Neural cell (in vitro differentiated cells): ENCODE data around the gene SEC23A. TPM values are rescaled to one million over a fixed set of nuclear protein-coding genes. Genes with fewer than 3 reads are reported as not detected.

Source experiments
- H2AFZ ChIP-seq: fragments of 200-600, 300-800 bp; sonication (generic), shearing (Covaris generic); 2 replicates; pipeline ENCODE4 v1.6.0; 2014; ENCODE audit warnings: low read depth, mild to moderate bottlenecking, antibody characterized with exemption, low read length, moderate library complexity
- H3F3A ChIP-seq: fragments of 200-600 bp; shearing (Covaris generic); 2 replicates; pipeline ENCODE4 v1.6.1; 2016; ENCODE audit warnings: mild to moderate bottlenecking, moderate library complexity, mixed read lengths, antibody characterized with exemption, low read length; ENCODE audit not compliant: insufficient read depth, poor library complexity, severe bottlenecking
- H3K27ac ChIP-seq: fragments of 200-600, 300-800 bp; sonication (generic), shearing (Covaris generic); 2 replicates; pipeline ENCODE4 v1.5.1; 2014; ENCODE audit warnings: mild to moderate bottlenecking, low read length, moderate library complexity
- H3K27me3 ChIP-seq: fragments of 300-800, 200-600 bp; sonication (generic), shearing (Covaris generic); 2 replicates; pipeline ENCODE4 v1.6.0; 2014; ENCODE audit warnings: mild to moderate bottlenecking, low read depth, low read length, moderate library complexity; ENCODE audit not compliant: insufficient read depth
- H3K36me3 ChIP-seq: fragments of 300-800, 200-600 bp; sonication (generic), shearing (Covaris generic); 2 replicates; pipeline ENCODE4 v1.5.1; 2014; ENCODE audit warnings: mild to moderate bottlenecking, antibody characterized with exemption, low read length, moderate library complexity; ENCODE audit not compliant: insufficient read depth
- H3K4me2 ChIP-seq: fragments of 300-800, 200-600 bp; sonication (generic), shearing (Covaris generic); 2 replicates; pipeline ENCODE4 v1.6.0; 2014; ENCODE audit warnings: mild to moderate bottlenecking, low read length
- H3K4me3 ChIP-seq: fragments of 300-800, 200-600 bp; sonication (generic), shearing (Covaris generic); 2 replicates; pipeline ENCODE4 v1.5.1; 2014; ENCODE audit warnings: mild to moderate bottlenecking, low read length, moderate library complexity
- H3K79me2 ChIP-seq: fragments of 200-600 bp; shearing (Covaris generic); replicated peaks from 2 replicates; pipeline ENCODE4 v1.6.0; 2014; ENCODE audit warnings: mild to moderate bottlenecking, low read length, moderate library complexity; ENCODE audit not compliant: insufficient read depth
- H3K9ac ChIP-seq: fragments of 300-800, 200-600 bp; sonication (generic), shearing (Covaris generic); 2 replicates; pipeline ENCODE4 v1.6.1; 2016; ENCODE audit warnings: mild to moderate bottlenecking, low read length, mixed read lengths
- H3K9me2 ChIP-seq: fragments of 200-600 bp; shearing (Covaris generic); 2 replicates; pipeline ENCODE4 v1.6.1; 2016; ENCODE audit warnings: mild to moderate bottlenecking, low read length, mixed read lengths; ENCODE audit not compliant: insufficient read depth
- H3K9me3 ChIP-seq: fragments of 200-600, 300-800 bp; sonication (generic), shearing (Covaris generic); 2 replicates; pipeline ENCODE4 v1.6.1; 2016; ENCODE audit warnings: mild to moderate bottlenecking, mixed run types, low read length, moderate library complexity, mixed read lengths
- H4K20me1 ChIP-seq: fragments of 200-600 bp; shearing (Covaris generic); 2 replicates; pipeline ENCODE4 v1.6.1; 2016; ENCODE audit warnings: mild to moderate bottlenecking, mixed run types; ENCODE audit not compliant: insufficient read depth
- EP300 ChIP-seq: fragments of 450-650 bp; conservative IDR thresholded peaks from 2 replicates; pipeline ENCODE4 v1.6.1; 2014; ENCODE audit warnings: antibody characterized with exemption, mild to moderate bottlenecking, moderate library complexity; ENCODE audit not compliant: poor library complexity, severe bottlenecking
- EZH2 ChIP-seq: fragments of 200-600, 300-800 bp; shearing (Covaris generic), sonication (generic); IDR thresholded peaks from 2 replicates; pipeline ENCODE4 v1.6.1; 2014; ENCODE audit warnings: antibody characterized with exemption, low read length, borderline replicate concordance, mild to moderate bottlenecking; ENCODE audit not compliant: insufficient read depth, poor library complexity, severe bottlenecking
- MXI1 ChIP-seq: fragments of 450-650 bp; conservative IDR thresholded peaks from 2 replicates; pipeline ENCODE4 v1.6.1; 2014; ENCODE audit warnings: antibody characterized with exemption, mild to moderate bottlenecking; ENCODE audit not compliant: poor library complexity, severe bottlenecking
- POLR2AphosphoS5 ChIP-seq: IDR thresholded peaks from 2 replicates; pipeline ENCODE4 v1.6.1; 2012
- RAD21 ChIP-seq: fragments of 450-650 bp; conservative IDR thresholded peaks from 2 replicates; pipeline ENCODE4 v1.6.1; 2014; ENCODE audit warnings: antibody characterized with exemption, mild to moderate bottlenecking, moderate library complexity
- SMC3 ChIP-seq: fragments of 450-650 bp; conservative IDR thresholded peaks from 2 replicates; pipeline ENCODE4 v1.6.1; 2014; ENCODE audit warnings: antibody characterized with exemption, mild to moderate bottlenecking, moderate library complexity; ENCODE audit not compliant: poor library complexity
- TAF1 ChIP-seq: IDR thresholded peaks from 2 replicates; pipeline ENCODE4 v1.6.1; 2012; ENCODE audit warnings: low read depth
- polyA plus RNA-seq: library from polyadenylated mRNA; depleted of rRNA; stranded (reverse); fragments of >200 nt; gene quantifications from 2 replicates; pipeline ENCODE4 v1.2.3, GENCODE V29; 2014
- TF ChIP-seq, protein P1 (sequence below): IDR thresholded peaks from 2 replicates; pipeline ENCODE4 v1.6.1; 2012; ENCODE audit warnings: borderline replicate concordance
- TF ChIP-seq, protein P2 (sequence below): fragments of 450-650 bp; IDR thresholded peaks from 2 replicates; pipeline ENCODE4 v1.5.1; 2014; ENCODE audit warnings: antibody characterized with exemption, mild to moderate bottlenecking, moderate library complexity; ENCODE audit not compliant: poor library complexity, severe bottlenecking

The SEC23A gene
- polyA plus RNA-seq, 1 donor from 2014 or later: 107 TPM

DNA sequence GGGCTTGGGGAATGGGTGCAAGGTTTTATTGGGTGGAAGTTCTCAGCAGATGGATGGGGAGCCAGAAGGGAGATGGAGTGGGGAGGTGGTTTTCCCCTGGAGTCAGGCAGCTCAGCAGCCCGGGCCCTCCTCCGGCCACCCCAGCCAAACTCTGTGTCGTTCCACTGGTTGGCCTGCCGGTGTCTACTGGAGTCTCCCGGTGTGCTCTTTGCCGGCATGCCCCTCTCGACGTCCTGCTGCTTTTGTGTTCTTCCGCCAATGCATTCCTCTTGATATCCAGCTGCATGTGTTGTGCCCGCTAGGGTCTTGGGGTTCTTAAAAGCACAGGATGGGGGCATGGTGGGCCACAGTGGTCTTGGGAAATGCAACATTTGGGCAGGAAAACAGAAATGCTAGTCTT, 72.8 kb downstream of the SEC23A start:
- Histone ChIP-seq H3K36me3 (peaks cover 10% of the 10 kb centered on the region), H3F3A (no peaks in the 10 kb centered on the region), H3K27me3 (no peaks in the 10 kb centered on the region), H3K4me3 (no peak overlapping the region), H3K27ac (no peak overlapping the region), H3K9me2 (no peaks in the 10 kb centered on the region), H4K20me1 (no peaks in the 10 kb centered on the region), H3K9me3 (no peaks in the 10 kb centered on the region), H3K79me2 (no peaks in the 10 kb centered on the region), H3K4me2 (no peak overlapping the region), H2AFZ (no peak overlapping the region), H3K9ac (no peak overlapping the region)
- TF ChIP-seq SMC3: no peak
- no peak for TF ChIP-seq EZH2
- TF ChIP-seq, protein P1, sequence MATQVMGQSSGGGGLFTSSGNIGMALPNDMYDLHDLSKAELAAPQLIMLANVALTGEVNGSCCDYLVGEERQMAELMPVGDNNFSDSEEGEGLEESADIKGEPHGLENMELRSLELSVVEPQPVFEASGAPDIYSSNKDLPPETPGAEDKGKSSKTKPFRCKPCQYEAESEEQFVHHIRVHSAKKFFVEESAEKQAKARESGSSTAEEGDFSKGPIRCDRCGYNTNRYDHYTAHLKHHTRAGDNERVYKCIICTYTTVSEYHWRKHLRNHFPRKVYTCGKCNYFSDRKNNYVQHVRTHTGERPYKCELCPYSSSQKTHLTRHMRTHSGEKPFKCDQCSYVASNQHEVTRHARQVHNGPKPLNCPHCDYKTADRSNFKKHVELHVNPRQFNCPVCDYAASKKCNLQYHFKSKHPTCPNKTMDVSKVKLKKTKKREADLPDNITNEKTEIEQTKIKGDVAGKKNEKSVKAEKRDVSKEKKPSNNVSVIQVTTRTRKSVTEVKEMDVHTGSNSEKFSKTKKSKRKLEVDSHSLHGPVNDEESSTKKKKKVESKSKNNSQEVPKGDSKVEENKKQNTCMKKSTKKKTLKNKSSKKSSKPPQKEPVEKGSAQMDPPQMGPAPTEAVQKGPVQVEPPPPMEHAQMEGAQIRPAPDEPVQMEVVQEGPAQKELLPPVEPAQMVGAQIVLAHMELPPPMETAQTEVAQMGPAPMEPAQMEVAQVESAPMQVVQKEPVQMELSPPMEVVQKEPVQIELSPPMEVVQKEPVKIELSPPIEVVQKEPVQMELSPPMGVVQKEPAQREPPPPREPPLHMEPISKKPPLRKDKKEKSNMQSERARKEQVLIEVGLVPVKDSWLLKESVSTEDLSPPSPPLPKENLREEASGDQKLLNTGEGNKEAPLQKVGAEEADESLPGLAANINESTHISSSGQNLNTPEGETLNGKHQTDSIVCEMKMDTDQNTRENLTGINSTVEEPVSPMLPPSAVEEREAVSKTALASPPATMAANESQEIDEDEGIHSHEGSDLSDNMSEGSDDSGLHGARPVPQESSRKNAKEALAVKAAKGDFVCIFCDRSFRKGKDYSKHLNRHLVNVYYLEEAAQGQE: no peak

DNA sequence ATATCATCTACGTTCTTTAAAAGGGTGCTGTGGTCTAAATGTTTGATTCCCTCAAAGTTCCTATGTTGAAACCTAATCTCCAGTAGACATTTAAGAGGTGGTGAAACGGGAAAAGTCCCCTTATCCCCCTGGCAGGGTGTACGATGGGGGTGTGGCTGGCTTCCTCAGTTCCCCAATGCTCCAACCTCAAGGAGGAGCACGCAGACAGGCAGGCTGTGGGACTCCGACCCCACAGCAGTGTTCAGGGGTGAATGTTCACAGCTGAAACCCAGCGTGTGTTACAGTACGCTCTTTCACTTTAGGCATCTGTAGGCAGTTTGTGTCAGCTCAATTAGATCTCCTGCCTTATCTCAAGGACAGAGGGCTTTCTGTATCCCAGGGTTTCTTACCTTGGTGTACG, 73.2 kb downstream of the SEC23A start:
- no peak for TF ChIP-seq RAD21
- no peak for TF ChIP-seq TAF1
- TF ChIP-seq SMC3: no peak
- TF ChIP-seq, protein P2, sequence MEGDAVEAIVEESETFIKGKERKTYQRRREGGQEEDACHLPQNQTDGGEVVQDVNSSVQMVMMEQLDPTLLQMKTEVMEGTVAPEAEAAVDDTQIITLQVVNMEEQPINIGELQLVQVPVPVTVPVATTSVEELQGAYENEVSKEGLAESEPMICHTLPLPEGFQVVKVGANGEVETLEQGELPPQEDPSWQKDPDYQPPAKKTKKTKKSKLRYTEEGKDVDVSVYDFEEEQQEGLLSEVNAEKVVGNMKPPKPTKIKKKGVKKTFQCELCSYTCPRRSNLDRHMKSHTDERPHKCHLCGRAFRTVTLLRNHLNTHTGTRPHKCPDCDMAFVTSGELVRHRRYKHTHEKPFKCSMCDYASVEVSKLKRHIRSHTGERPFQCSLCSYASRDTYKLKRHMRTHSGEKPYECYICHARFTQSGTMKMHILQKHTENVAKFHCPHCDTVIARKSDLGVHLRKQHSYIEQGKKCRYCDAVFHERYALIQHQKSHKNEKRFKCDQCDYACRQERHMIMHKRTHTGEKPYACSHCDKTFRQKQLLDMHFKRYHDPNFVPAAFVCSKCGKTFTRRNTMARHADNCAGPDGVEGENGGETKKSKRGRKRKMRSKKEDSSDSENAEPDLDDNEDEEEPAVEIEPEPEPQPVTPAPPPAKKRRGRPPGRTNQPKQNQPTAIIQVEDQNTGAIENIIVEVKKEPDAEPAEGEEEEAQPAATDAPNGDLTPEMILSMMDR: no peak
- no peak for TF ChIP-seq EP300
- no peak for TF ChIP-seq POLR2AphosphoS5
- no peak for TF ChIP-seq MXI1
- no peak for TF ChIP-seq EZH2
- TF ChIP-seq, protein P1: no peak
- no peak overlapping the region for H3K9ac ChIP-seq
- H2AFZ ChIP-seq: no peak overlapping the region
- no peak overlapping the region for H3K27ac ChIP-seq
- no peak overlapping the region for H3K4me3 ChIP-seq
- H3K9me3 ChIP-seq: no peaks in the 10 kb centered on the region
- H3K9me2 ChIP-seq: no peaks in the 10 kb centered on the region
- H3F3A ChIP-seq: no peaks in the 10 kb centered on the region
- no peak overlapping the region for H3K4me2 ChIP-seq
- no peaks in the 10 kb centered on the region for H3K79me2 ChIP-seq
- H3K27me3 ChIP-seq: no peaks in the 10 kb centered on the region
- H3K36me3 ChIP-seq: peaks cover 10% of the 10 kb centered on the region
- H4K20me1 ChIP-seq: no peaks in the 10 kb centered on the region
